ENCODE results near the gene TNFRSF13B.
"Not testable (repeated sequence)": the region's sequence is repeated elsewhere in the genome, so short reads cannot be mapped to it uniquely, and the experiment has no call there.

The TNFRSF13B gene

DNA sequence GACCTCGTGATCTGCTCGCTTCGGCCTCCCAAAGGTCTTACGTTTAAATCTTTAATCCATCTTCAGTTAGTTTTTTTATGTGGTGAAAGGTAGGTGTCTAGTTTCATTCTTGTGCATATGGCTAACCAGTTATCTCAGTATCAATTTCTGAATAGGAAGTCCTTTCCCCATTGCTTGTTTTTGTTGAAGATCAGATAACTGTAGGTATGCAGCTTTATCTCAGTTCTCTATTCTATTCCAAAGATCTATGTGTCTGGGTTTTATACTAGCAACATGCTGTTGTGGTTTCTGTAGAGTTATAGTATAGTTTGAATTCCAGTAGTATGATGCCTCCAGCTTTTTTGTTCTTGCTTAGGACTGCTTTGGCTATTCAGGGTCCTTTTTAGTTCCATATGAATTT lies 65.2 kb downstream of the TNFRSF13B start:
- no peak for DNase-seq

DNA sequence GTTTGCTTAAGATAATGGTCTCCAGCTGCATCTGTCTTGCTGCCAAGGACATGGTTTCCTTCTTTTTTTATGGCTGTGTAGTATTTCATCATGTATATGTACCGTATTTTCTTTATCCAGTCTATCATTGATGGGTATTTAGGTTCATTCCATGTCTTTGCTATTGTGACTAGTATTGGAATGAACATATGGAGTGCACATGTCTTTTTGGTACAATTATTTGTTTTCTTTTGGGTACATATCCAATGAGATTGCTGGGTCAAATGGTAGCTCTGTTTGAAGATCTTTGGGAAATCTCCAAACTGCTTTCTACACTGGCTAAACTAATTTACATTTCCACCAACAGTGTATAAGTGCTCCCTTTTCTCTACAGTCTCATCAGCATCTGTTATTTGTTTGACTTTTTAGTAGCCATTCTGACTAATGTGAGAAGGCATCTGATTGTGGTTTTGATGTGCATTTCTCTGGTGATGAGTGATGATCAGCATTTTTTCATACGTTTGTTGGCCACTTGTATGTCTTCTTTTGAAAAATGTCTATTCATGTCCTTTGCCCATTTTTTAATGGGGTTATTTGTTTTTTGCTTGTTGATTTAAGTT lies 66.2 kb downstream of the TNFRSF13B start:
- DNase-seq = no peak

DNA sequence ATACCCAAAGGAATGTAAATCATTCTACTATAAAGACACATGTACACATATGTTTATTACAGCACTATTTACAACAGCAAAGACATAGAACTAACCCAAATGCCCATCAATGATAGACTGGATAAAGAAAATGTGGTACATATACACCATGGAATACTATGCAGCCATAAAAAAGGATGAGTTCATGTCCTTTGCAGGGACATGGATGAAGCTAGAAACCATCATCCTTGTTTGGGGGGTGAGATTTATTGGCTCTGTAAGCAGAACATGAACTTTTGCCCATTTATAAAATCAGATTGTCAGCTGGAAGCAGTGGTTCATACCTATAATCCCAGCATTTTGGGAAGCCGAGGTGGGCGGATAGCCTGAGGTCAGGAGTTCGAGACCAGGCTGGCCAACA lies 68.8 kb downstream of the TNFRSF13B start:
- DNase-seq = not testable (repeated sequence)

DNA sequence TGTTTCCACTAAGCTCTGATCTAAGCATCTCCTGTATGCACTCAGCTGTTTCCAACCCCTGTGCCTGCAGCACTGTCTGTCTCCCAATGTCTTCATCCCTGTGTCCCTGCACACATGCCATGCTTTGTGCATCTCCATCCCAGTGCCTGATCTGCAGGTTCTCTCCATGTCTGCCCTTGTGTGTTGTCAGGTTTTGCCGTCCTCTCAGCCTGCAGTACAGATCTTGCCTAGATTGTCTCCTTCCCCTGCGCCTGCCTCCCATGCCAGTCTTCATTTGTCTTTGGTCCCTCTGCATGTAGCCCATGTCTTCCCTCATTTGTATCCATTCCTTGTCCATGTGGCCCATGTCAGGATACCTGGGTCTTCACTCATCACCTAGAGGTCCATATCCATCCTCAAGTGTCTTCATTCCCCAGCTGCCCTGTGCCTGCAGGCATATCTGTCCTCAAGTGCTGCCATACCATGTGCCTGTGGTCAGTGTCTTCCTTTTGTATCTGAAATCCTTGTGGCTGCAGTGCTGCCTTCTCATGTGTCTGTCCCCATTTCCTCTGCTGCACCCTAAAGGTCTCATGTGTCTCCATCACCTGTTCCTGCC lies 71.5 kb downstream of the TNFRSF13B start:
- DNase-seq = no peak

DNA sequence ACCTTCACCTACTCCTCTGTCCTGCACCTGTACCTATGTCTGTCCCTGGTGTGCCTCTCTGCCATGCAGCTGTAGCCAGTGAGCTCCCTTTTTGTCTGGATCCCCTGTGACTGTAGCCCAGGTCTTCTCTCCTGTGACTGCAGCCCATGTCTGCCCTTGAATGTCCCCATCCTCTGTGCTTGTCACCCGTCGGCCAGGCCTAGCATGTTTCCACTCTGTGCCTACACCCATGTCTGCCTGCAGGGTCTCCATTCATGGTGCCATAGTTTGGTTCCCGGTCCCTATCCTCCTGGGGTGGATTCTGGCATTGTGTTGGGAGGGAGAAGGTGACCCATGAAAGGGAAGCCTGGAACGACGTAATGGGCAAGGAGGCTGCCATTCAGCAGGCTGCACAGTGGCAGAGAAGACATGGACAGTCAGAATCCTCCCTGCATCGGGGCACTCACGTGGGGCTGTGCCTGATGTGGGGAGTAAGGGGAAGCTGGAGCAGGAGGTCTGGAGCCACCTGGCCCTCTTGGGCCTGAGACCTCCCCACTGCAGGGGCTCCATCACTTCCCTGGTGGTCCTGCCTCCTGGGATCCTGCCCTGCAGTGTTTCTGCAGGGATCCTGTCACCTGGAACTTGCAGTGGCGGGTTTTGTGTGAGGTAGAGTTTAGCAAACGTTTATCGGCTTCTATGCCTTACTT lies 74.6 kb downstream of the TNFRSF13B start:
- DNase-seq = not testable (repeated sequence)

DNA sequence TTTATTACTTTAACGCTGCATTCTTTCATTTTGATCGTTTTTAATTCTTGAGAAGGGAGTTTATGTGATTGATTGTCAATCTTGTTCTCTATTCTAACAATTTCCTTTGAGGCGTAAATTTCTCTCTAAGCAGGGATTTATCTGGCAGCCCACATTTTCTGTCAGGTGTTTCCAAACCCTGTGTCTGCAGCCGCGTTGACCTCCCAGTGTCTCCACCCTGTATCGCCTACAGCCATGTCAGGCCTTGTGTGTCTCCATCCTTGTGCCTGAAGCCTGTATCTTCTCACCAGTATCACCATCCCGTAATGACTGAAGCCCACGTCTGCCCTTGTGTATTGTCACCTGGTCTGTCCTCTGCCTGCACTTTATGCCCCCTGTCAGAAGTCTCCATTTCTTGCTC lies 75.7 kb downstream of the TNFRSF13B start:
- DNase-seq = not testable (repeated sequence)

DNA sequence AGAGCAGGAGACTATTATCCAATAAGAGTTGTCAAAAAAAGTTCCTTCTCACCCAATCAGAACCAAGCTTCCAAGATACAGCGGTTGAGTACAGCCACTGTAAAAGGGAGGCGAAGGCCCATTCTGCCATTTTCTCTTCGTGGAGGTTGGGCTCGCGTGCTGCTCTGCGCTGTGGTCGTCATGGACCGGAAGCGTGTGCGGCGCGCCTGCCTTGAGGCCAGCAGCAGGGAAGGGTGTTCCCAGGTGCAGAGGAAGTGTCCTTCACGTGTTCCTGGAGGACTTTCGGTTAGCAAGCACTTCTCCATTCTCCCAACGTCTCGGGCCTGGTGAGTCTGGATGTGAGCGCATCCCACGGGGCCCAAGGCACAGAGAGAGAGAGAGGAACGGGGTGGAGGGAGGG lies 78.4 kb downstream of the TNFRSF13B start:
- not testable (repeated sequence) for DNase-seq

DNA sequence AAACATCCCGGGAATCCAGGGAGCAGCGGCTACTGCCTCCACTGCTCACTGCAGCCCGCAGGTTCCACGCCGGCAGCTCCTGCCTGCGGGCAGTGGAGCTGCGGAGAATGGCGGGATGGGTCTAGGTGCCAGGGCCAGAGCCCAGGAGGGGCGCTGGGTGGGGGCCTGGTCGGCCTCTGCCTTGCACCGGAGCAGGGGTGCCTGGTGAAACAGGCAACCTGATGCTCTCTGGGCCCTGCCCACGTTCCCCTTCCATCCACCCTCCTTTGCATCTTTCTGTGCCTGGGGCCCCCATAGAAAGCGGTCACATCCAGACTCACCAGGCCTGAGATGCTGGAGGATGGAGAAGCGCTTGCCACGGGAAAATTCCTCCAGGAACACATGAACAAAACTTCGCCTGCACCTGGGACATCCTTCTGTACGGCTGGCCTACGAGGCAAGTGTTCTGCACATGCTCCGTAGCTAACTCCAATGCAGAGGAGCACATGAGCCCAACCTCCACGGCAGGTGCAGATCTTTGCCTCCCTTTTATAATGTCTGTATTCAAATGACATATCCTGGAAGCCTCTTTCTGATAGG lies 79.0 kb downstream of the TNFRSF13B start:
- DNase-seq = not testable (repeated sequence)

DNA sequence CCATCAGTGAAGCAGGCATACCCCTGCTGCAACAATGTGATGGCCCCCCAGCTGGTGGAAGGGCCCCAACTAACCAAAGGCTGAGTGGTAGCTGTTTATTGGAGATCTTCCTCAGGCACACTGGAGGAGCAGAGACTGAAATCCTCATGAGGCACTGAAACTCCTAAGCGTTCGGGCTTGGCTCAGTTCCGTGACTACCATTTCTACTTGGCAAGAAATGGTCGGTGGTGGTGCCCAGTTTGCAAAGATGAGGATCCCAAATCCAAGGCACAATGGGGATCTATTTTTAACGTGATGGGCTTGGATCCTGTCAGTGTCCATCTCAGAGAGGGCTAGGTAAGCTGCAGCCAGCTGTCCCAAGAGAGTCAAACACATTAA lies 82.8 kb downstream of the TNFRSF13B start:
- DNase-seq = no peak

Measured in T-helper 1 cell (primary cell).